Muscle of back (tissue), 11 donors: Measurements from ENCODE around the gene CHADL. TPM values are rescaled to one million over a fixed set of nuclear protein-coding genes. Genes with fewer than 3 reads are reported as not detected.

Experiments used
- DNase-seq, 3 donors: peaks; one replicate each; pipeline versions ENCODE4 v3.0.0 to v3.0.0-alpha.2; 2013
- polyA plus RNA-seq, 10 donors: library from polyadenylated mRNA; unstranded; fragments of 120-200 nt; gene quantifications; one replicate each; pipeline ENCODE4 v1.2.1, GENCODE V29; 2013; ENCODE audit not compliant: insufficient read length in 10 of 10

CHADL gene
- polyA plus RNA-seq, 10 donors: 3.0 to 4.3 (median 3.6) TPM

GRCh38 chr22:41230401-41230785, 10.3 kb downstream of the CHADL start:
- no peak for DNase-seq

- DNase-seq: no peak
Measured at GRCh38 chr22:41229730-41230400, 10.9 kb downstream of the CHADL start.

GRCh38 chr22:41229215-41229614, 11.5 kb downstream of the CHADL start:
- no peak for DNase-seq

GRCh38 chr22:41226723-41227655, 13.7 kb downstream of the CHADL start:
- no peak for DNase-seq

GRCh38 chr22:41223535-41223934, 17.2 kb downstream of the CHADL start:
- no peak for DNase-seq

- DNase-seq: no peak
Measured at GRCh38 chr22:41222846-41223507, 17.8 kb downstream of the CHADL start.

- DNase-seq: peak; percentile 45 to 69 (median 55)
Measured at GRCh38 chr22:41217553-41218157, 23.1 kb downstream of the CHADL start.

- DNase-seq: peak in 1 of 3 donors; percentile 22
Measured at GRCh38 chr22:41216984-41217383, 23.7 kb downstream of the CHADL start.

- no peak for DNase-seq
Measured at GRCh38 chr22:41215926-41216325, 24.8 kb downstream of the CHADL start.

GRCh38 chr22:41215409-41215808, 25.3 kb downstream of the CHADL start:
- no peak for DNase-seq

- DNase-seq: no peak
Measured at GRCh38 chr22:41206719-41207118, 34.0 kb downstream of the CHADL start.

GRCh38 chr22:41204992-41205900, 35.5 kb downstream of the CHADL start, which contains the start of gene L3MBTL2:
L3MBTL2 (plus strand) TSS chr22:41205312; CDS start chr22:41205363, 51 bp downstream.
- peak; percentile 95 to 97 (median 95) for DNase-seq

GRCh38 chr22:41204066-41204465, 36.7 kb downstream of the CHADL start:
- DNase-seq: no peak

- DNase-seq: no peak
Measured at GRCh38 chr22:41203118-41203517, 37.6 kb downstream of the CHADL start.

- DNase-seq: no peak
Measured at GRCh38 chr22:41201141-41201540, 39.6 kb downstream of the CHADL start.

- DNase-seq: no peak
Measured at GRCh38 chr22:41198027-41198580, 42.6 kb downstream of the CHADL start.

- peak; percentile 69 to 93 (median 83) for DNase-seq
Measured at GRCh38 chr22:41197038-41197972, 43.4 kb downstream of the CHADL start.

- DNase-seq: no peak
Measured at GRCh38 chr22:41193829-41194228, 46.9 kb downstream of the CHADL start.

- no peak for DNase-seq
Measured at GRCh38 chr22:41191467-41191866, 49.3 kb downstream of the CHADL start.
